Trophoblast cell (in vitro differentiated cells and primary cell): ENCODE results near the gene SNX6.

Source experiments
- DNase-seq, 2 donors: peaks; one replicate each; pipeline ENCODE4 v3.0.0-alpha.2; 2016
- H2AFZ ChIP-seq: 2 replicates; pipeline ENCODE4 v1.6.1; 2013; ENCODE audit warnings: low read length, moderate library complexity, mild to moderate bottlenecking; ENCODE audit not compliant: insufficient read depth, poor library complexity
- H2AK5ac ChIP-seq: 2 replicates; pipeline ENCODE4 v1.6.1; 2013; ENCODE audit warnings: mild to moderate bottlenecking, low read length
- H2BK120ac ChIP-seq: 2 replicates; pipeline ENCODE4 v1.6.1; 2013; ENCODE audit warnings: low read length, mild to moderate bottlenecking, moderate library complexity; ENCODE audit not compliant: insufficient read depth, poor library complexity
- H2BK12ac ChIP-seq: 2 replicates; pipeline ENCODE4 v1.6.1; 2013; ENCODE audit warnings: mild to moderate bottlenecking, low read length, moderate library complexity
- H2BK5ac ChIP-seq: 2 replicates; pipeline ENCODE4 v1.6.1; 2013; ENCODE audit warnings: low read length, low read depth, moderate library complexity, mild to moderate bottlenecking; ENCODE audit not compliant: poor library complexity
- H3K14ac ChIP-seq: 2 replicates; pipeline ENCODE4 v1.6.1; 2013; ENCODE audit warnings: mild to moderate bottlenecking, low read length
- H3K18ac ChIP-seq: 2 replicates; pipeline ENCODE4 v1.6.1; 2013; ENCODE audit warnings: mild to moderate bottlenecking, low read length
- H3K23ac ChIP-seq: 2 replicates; pipeline ENCODE4 v1.6.1; 2013; ENCODE audit warnings: low read length
- H3K27ac ChIP-seq: 2 replicates; pipeline ENCODE4 v1.5.1; 2013; ENCODE audit warnings: low read depth, mild to moderate bottlenecking, inconsistent platforms, low read length, moderate library complexity
- H3K27me3 ChIP-seq: 2 replicates; pipeline ENCODE4 v1.6.1; 2013; ENCODE audit warnings: inconsistent platforms, mild to moderate bottlenecking, low read length, moderate library complexity; ENCODE audit not compliant: insufficient read depth
- H3K36me3 ChIP-seq, 2 experiments: 1 replicate in 1 of 2; 2 replicates in 1 of 2; pipeline ENCODE4 v1.6.1; 2013; ENCODE audit warnings: low read length in 2 of 2, mild to moderate bottlenecking in 2 of 2, moderate library complexity in 1 of 2; ENCODE audit not compliant: insufficient read depth in 2 of 2, control insufficient read depth in 1 of 2
- H3K4ac ChIP-seq: 2 replicates; pipeline ENCODE4 v1.6.1; 2013; ENCODE audit warnings: low read depth, mild to moderate bottlenecking, low read length, moderate library complexity
- H3K4me1 ChIP-seq, 2 experiments: 1 replicate in 1 of 2; 2 replicates in 1 of 2; pipeline ENCODE4 v1.6.1; 2013; ENCODE audit warnings: low read length in 2 of 2, mild to moderate bottlenecking in 2 of 2, moderate library complexity in 1 of 2; ENCODE audit not compliant: insufficient read depth in 2 of 2, control insufficient read depth in 1 of 2
- H3K4me2 ChIP-seq: 2 replicates; pipeline ENCODE4 v1.6.1; 2013; ENCODE audit warnings: inconsistent platforms, mild to moderate bottlenecking, low read length, moderate library complexity
- H3K4me3 ChIP-seq: 2 replicates; pipeline ENCODE4 v1.5.1; 2013; ENCODE audit warnings: mild to moderate bottlenecking, low read depth, low read length, inconsistent platforms
- H3K79me1 ChIP-seq: one replicate; pipeline ENCODE4 v1.6.1; 2013; ENCODE audit warnings: low read length
- H3K79me2 ChIP-seq: 2 replicates; pipeline ENCODE4 v1.6.1; 2013; ENCODE audit warnings: low read length, mild to moderate bottlenecking; ENCODE audit not compliant: control insufficient read depth, insufficient read depth, poor library complexity
- H3K9ac ChIP-seq: 2 replicates; pipeline ENCODE4 v1.6.1; 2013; ENCODE audit warnings: mild to moderate bottlenecking, low read length
- H3K9me3 ChIP-seq: 2 replicates; pipeline ENCODE4 v1.6.1; 2013; ENCODE audit warnings: low read depth, mild to moderate bottlenecking, control low read depth, inconsistent platforms, low read length; ENCODE audit not compliant: insufficient read depth
- H4K12ac ChIP-seq: 2 replicates; pipeline ENCODE4 v1.6.1; 2013; ENCODE audit warnings: low read depth, mild to moderate bottlenecking, low read length, moderate library complexity
- H4K8ac ChIP-seq: 2 replicates; pipeline ENCODE4 v1.6.1; 2013; ENCODE audit warnings: low read depth, mild to moderate bottlenecking, low read length, moderate library complexity
- H4K91ac ChIP-seq: one replicate; pipeline ENCODE4 v1.6.1; 2013; ENCODE audit warnings: low read depth, mild to moderate bottlenecking, low read length, moderate library complexity
- WGBS: extraction: QIAGEN DNeasy Blood & Tissue Kit; methylation state at CpG from one replicate; pipeline ENCODE4 v1.1.7; 2013; ENCODE audit warnings: missing lambda C conversion rate; ENCODE audit not compliant: insufficient read length, insufficient coverage; ENCODE audit errors: extremely low coverage; 5-methylcytosine and 5-hydroxymethylcytosine counted together

SNX6 gene

DNA sequence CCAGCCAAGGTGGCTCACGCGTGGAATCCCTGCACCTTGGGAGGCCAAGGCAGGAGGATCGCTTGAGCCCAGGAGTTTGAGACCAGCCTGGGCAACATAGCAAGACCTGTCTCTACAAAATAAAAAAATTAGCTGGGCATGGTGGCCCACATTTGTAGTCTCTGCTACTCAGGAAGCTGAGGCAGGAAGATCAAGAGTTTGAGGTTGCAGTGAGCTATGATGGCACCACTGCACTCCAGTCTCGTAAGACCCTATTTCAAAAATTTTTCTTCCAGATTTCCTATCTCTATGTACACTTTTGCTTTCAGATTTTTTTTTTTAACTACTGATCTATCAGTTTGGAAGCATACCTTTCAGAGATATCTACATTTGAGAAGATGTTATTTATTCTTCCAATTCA is 15.3 kb downstream of the SNX6 start:
- H2BK12ac ChIP-seq: no peak overlapping the region
- H3K79me2 ChIP-seq: no peaks in the 10 kb centered on the region
- H3K79me1 ChIP-seq: no peaks in the 10 kb centered on the region
- H2BK5ac ChIP-seq: no peak overlapping the region
- H3K4ac ChIP-seq: no peak overlapping the region
- no peak overlapping the region for H3K27ac ChIP-seq
- no peak overlapping the region for H3K18ac ChIP-seq
- no peak overlapping the region for H3K23ac ChIP-seq
- no peak overlapping the region for H2BK120ac ChIP-seq
- H4K12ac ChIP-seq: no peak overlapping the region
- H2AK5ac ChIP-seq: no peak overlapping the region
- H4K91ac ChIP-seq: no peak overlapping the region
- no peak overlapping the region for H4K8ac ChIP-seq
- no peak overlapping the region for H3K9ac ChIP-seq
- H3K36me3 ChIP-seq: peaks cover 15 to 16% of the 10 kb centered on the region in 2 experiments
- H3K27me3 ChIP-seq: no peaks in the 10 kb centered on the region
- WGBS: no CpG with 5 or more reads among the region's 4 CpGs
- no peaks in the 10 kb centered on the region for H3K9me3 ChIP-seq
- DNase-seq: no peak
- H2AFZ ChIP-seq: no peak overlapping the region
- no peak overlapping the region for H3K4me3 ChIP-seq
- H3K4me2 ChIP-seq: no peak overlapping the region
- no peaks in the 10 kb centered on the region for H3K4me1 ChIP-seq
- H3K14ac ChIP-seq: no peak overlapping the region

DNA sequence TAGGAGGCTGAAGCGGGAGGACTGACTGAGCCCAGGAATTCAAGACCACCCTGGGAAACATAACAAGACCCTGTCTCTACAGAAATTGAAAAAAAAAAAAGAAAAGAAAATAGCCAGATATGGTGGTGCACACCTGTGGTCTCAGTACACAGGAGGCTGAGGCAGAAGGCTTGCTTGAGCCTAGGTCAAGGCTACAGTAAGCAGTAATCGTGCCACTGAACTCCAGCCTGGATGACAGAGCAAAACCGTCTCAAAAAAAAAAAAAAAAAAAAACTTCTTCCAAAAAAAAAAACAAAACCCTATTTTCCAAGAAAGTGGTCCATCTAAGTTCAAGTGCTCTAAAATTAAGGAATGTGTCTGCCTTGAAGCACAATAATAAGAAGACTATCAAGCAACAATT is 19.8 kb downstream of the SNX6 start:
- Histone ChIP-seq H2AFZ (no peak overlapping the region), H3K27me3 (no peaks in the 10 kb centered on the region), H2AK5ac (no peak overlapping the region), H3K36me3 (peaks cover 26 to 36% of the 10 kb centered on the region in 2 experiments), H3K18ac (no peak overlapping the region), H2BK120ac (no peak overlapping the region), H3K9me3 (no peaks in the 10 kb centered on the region), H3K4me1 (no peaks in the 10 kb centered on the region), H3K79me1 (no peaks in the 10 kb centered on the region), H4K8ac (no peak overlapping the region), H3K14ac (no peak overlapping the region), H3K4me3 (no peak overlapping the region), H4K91ac (no peak overlapping the region), H3K79me2 (no peaks in the 10 kb centered on the region), H4K12ac (no peak overlapping the region), H3K4me2 (no peak overlapping the region), H2BK12ac (no peak overlapping the region), H2BK5ac (no peak overlapping the region), H3K9ac (no peak overlapping the region), H3K27ac (no peak overlapping the region), H3K4ac (no peak overlapping the region), H3K23ac (no peak overlapping the region)
- WGBS: no CpG with 5 or more reads among the region's 3 CpGs
- no peak for DNase-seq

DNA sequence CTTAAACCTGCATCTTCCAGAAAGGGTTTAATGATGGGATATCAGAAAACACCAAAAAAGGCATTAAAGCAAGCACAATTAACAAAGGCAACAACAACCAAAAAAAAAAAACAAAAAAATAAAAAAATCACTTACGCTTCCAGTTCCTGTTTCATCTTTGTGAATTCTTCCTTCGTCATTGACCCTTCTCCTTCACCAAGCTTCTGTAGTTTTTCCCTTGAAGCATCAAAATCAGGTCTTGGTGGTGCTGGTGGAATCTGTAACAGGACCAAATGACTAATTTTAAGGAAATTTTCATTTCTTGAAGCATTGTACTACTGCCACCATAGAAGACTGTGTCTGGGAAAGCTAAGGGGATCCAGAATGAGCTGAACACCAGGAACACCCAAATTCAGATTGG is 24.5 kb downstream of the SNX6 start:
- no peaks in the 10 kb centered on the region for H3K9me3 ChIP-seq
- no peak overlapping the region for H3K4ac ChIP-seq
- no peak overlapping the region for H2BK5ac ChIP-seq
- no peak overlapping the region for H2BK120ac ChIP-seq
- H3K23ac ChIP-seq: no peak overlapping the region
- H3K14ac ChIP-seq: no peak overlapping the region
- H3K4me2 ChIP-seq: no peak overlapping the region
- no peaks in the 10 kb centered on the region for H3K79me2 ChIP-seq
- WGBS: 100% methylated on average over 1 of the region's 2 CpGs
- H4K12ac ChIP-seq: no peak overlapping the region
- no peak for DNase-seq
- no peaks in the 10 kb centered on the region for H3K79me1 ChIP-seq
- no peak overlapping the region for H3K9ac ChIP-seq
- H2AFZ ChIP-seq: no peak overlapping the region
- H3K4me3 ChIP-seq: no peak overlapping the region
- H3K4me1 ChIP-seq: no peaks in the 10 kb centered on the region
- H3K27ac ChIP-seq: no peak overlapping the region
- peaks cover 39 to 46% of the 10 kb centered on the region in 2 experiments for H3K36me3 ChIP-seq
- H2AK5ac ChIP-seq: no peak overlapping the region
- H2BK12ac ChIP-seq: no peak overlapping the region
- H3K18ac ChIP-seq: no peak overlapping the region
- no peak overlapping the region for H4K8ac ChIP-seq
- H4K91ac ChIP-seq: no peak overlapping the region
- H3K27me3 ChIP-seq: no peaks in the 10 kb centered on the region

DNA sequence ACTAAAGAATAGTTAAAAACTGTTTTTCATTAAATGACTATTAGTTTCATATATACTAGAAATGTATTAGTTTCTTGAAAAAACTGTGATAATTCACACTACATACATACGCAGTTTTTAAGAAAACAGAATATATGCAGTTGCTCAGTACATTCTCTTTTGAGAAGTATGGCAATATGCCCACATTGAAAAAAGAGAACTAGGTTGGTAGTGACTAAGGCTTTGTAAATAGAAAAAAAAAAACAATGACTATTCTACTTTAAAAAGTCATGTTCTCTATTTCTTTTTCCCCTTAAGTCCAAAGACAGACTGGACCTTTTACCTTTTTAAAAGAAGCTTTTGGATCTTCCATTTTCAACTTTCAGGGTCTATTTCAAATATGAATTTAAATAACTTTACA is 25.0 kb downstream of the SNX6 start:
- no peak overlapping the region for H4K8ac ChIP-seq
- H3K4me2 ChIP-seq: no peak overlapping the region

More for the DNA sequence above, 25.0 kb downstream of the SNX6 start:
- H3K36me3 ChIP-seq: peaks cover 43 to 50% of the 10 kb centered on the region in 2 experiments
- H3K27ac ChIP-seq: no peak overlapping the region
- no CpG with 5 or more reads among the region's 1 CpG for whole genome bisulfite sequencing
- H2BK5ac ChIP-seq: no peak overlapping the region
- H3K9ac ChIP-seq: no peak overlapping the region
- no peak overlapping the region for H2BK12ac ChIP-seq
- no peak overlapping the region for H3K4me3 ChIP-seq
- H3K79me2 ChIP-seq: no peaks in the 10 kb centered on the region
- no peak overlapping the region for H2BK120ac ChIP-seq
- no peak overlapping the region for H4K12ac ChIP-seq
- H3K9me3 ChIP-seq: no peaks in the 10 kb centered on the region
- H2AK5ac ChIP-seq: no peak overlapping the region
- H3K18ac ChIP-seq: no peak overlapping the region
- H3K27me3 ChIP-seq: no peaks in the 10 kb centered on the region
- H3K14ac ChIP-seq: no peak overlapping the region
- H3K4me1 ChIP-seq: no peaks in the 10 kb centered on the region
- no peak overlapping the region for H3K23ac ChIP-seq
- no peak overlapping the region for H3K4ac ChIP-seq
- H3K79me1 ChIP-seq: no peaks in the 10 kb centered on the region
- H4K91ac ChIP-seq: no peak overlapping the region
- no peak overlapping the region for H2AFZ ChIP-seq
- no peak for DNase-seq
